K562 (cell line): ENCODE measurements around the gene GALNT18. TPM values are rescaled to one million over a fixed set of nuclear protein-coding genes. Genes with fewer than 3 reads are reported as not detected.

Experiments used
- ATAC-seq: fragments of 200-7000 bp; cut with Tn5 transposase; 3 replicates; pipeline ENCODE4 v1.9.1; 2020; ENCODE audit warnings: moderate library complexity
- BruUV-seq: library from RNA; stranded (reverse); fragments of 400-500 nt; replicated peaks from 2 replicates; lab custom pipeline; 2021; lab: Mats Ljungman, UMichigan
- CTCF ChIA-PET: fragments of 300-600 bp; formaldehyde crosslinking; extraction: SDS; loops from one replicate; lab custom pipeline; 2021; ENCODE audit warnings: low intra/inter-chr PET ratio; lab: Yijun Ruan, JAX
- POLR2A ChIA-PET: fragments of 300-600, 350-650 bp; sonication (Branson Sonifier 250); formaldehyde crosslinking; extraction: SDS; loops from one replicate; lab custom pipeline; 2021; ENCODE audit warnings: antibody characterized with exemption, inconsistent platforms; lab: Yijun Ruan, JAX
- DNase-seq, 4 experiments: peaks; one replicate each; pipeline versions ENCODE4 v3.0.0 to v3.0.0-alpha.2; 2011 to 2018; ENCODE audit warnings: low spot score in 3 of 4, mixed read lengths in 3 of 4; ENCODE audit errors: extremely low read depth in 1 of 4
- FAIRE-seq: peaks from 2 replicates; lab custom pipeline; 2011; peaks lifted over from hg19 to GRCh38; lab: Jason Lieb, UNC
- H2AFZ ChIP-seq: 2 replicates; pipeline ENCODE4 v1.6.0; 2011; ENCODE audit warnings: low read depth, low read length, control low read depth, inconsistent platforms
- H3K27ac ChIP-seq: fragments of 200-600 bp; 3 replicates; pipeline ENCODE4 v1.8.0; 2011; ENCODE audit warnings: low read depth, mild to moderate bottlenecking, control low read depth, inconsistent platforms, low read length, moderate library complexity, mixed read lengths; ENCODE audit errors: extremely low read depth
- H3K27me3 ChIP-seq, 2 experiments: fragments of 300-600 bp in 1 of 2; 2 replicates in 1 of 2; 3 replicates in 1 of 2; pipeline versions ENCODE4 v1.6.0 to v1.8.0; 2011; ENCODE audit warnings: inconsistent platforms in 2 of 2, low read length in 2 of 2, mild to moderate bottlenecking in 1 of 2, mixed read lengths in 1 of 2, moderate library complexity in 1 of 2; ENCODE audit not compliant: control insufficient read depth in 2 of 2, insufficient read depth in 2 of 2
- H3K36me3 ChIP-seq: fragments of 300-600 bp; 3 replicates; pipeline ENCODE4 v1.8.0; 2011; ENCODE audit warnings: mild to moderate bottlenecking, low read length, inconsistent platforms; ENCODE audit not compliant: control insufficient read depth, insufficient read depth
- H3K4me1 ChIP-seq, 2 experiments: fragments of 200-600 bp in 1 of 2; replicated peaks in 1 of 2; 2 replicates in 1 of 2; 3 replicates in 1 of 2; pipeline versions ENCODE4 v1.5.1 to v1.8.0; 2011; ENCODE audit warnings: inconsistent platforms in 2 of 2, low read length in 2 of 2, mild to moderate bottlenecking in 1 of 2, mixed read lengths in 1 of 2, moderate library complexity in 1 of 2; ENCODE audit not compliant: control insufficient read depth in 2 of 2, insufficient read depth in 2 of 2
- H3K4me2 ChIP-seq: 2 replicates; pipeline ENCODE4 v1.6.1; 2011; ENCODE audit warnings: low read length, control low read depth, inconsistent platforms, mixed read lengths; ENCODE audit not compliant: insufficient read depth
- H3K4me3 ChIP-seq: fragments of 200-600 bp; sonication (generic), shearing (Covaris generic); 2 replicates; pipeline ENCODE4 v1.5.1; 2016; ENCODE audit warnings: control low read depth, inconsistent platforms
- H3K79me2 ChIP-seq: fragments of 200-600 bp; 3 replicates; pipeline ENCODE4 v1.8.0; 2011; ENCODE audit warnings: low read length, inconsistent platforms; ENCODE audit not compliant: control insufficient read depth, insufficient read depth
- H3K9ac ChIP-seq, 2 experiments: 2 replicates each; pipeline versions ENCODE4 v1.6.0 to v1.6.1; 2011; ENCODE audit warnings: low read depth in 2 of 2, low read length in 2 of 2, control low read depth in 1 of 2, inconsistent platforms in 1 of 2, mild to moderate bottlenecking in 1 of 2, mixed read lengths in 1 of 2; ENCODE audit not compliant: insufficient read depth in 1 of 2
- H3K9me1 ChIP-seq: one replicate; pipeline ENCODE4 v1.6.0; 2011; ENCODE audit warnings: inconsistent platforms, mild to moderate bottlenecking, low read length, moderate library complexity; ENCODE audit not compliant: control insufficient read depth, insufficient read depth
- H3K9me3 ChIP-seq: replicated peaks from 2 replicates; pipeline ENCODE4 v1.5.1; 2011; ENCODE audit warnings: low read depth, low read length, inconsistent platforms; ENCODE audit not compliant: control insufficient read depth, insufficient read depth
- H4K20me1 ChIP-seq: replicated peaks from 2 replicates; pipeline ENCODE4 v1.6.1; 2011; ENCODE audit warnings: low read length, inconsistent platforms, mixed read lengths; ENCODE audit not compliant: control insufficient read depth, insufficient read depth
- CBFA2T3 ChIP-seq: fragments of 450-650 bp; IDR thresholded peaks from 2 replicates; pipeline ENCODE4 v1.6.1; 2017
- CBX8 ChIP-seq: fragments of 200-600 bp; sonication (generic); IDR thresholded peaks from 2 replicates; pipeline ENCODE4 v1.6.1; 2012; ENCODE audit warnings: borderline replicate concordance, mixed run types, low read depth, mild to moderate bottlenecking, moderate library complexity, mixed read lengths, low read length, control low read depth, inconsistent platforms; ENCODE audit not compliant: poor library complexity, severe bottlenecking; ENCODE audit errors: extremely low read depth
- CHD2 ChIP-seq: IDR thresholded peaks from 2 replicates; pipeline ENCODE4 v1.6.1; 2011; ENCODE audit warnings: low read depth, low read length
- FOXJ3 ChIP-seq: sonication (generic); formaldehyde crosslinking; IDR thresholded peaks from 2 replicates; pipeline ENCODE4 v1.4.0; 2020; ENCODE audit warnings: mild to moderate bottlenecking, missing genetic modification reagents
- HDAC2 ChIP-seq: fragments of 450-650 bp; IDR thresholded peaks from 2 replicates; pipeline ENCODE4 v1.6.1; 2016; ENCODE audit warnings: mild to moderate bottlenecking
- KDM5B ChIP-seq: fragments of 200-600 bp; sonication (generic); IDR thresholded peaks from 2 replicates; pipeline ENCODE4 v1.6.1; 2012; ENCODE audit warnings: low read depth, mild to moderate bottlenecking, moderate library complexity, low read length, control low read depth, inconsistent platforms; ENCODE audit not compliant: insufficient replicate concordance
- MAFK ChIP-seq: IDR thresholded peaks from 2 replicates; pipeline ENCODE4 v1.6.1; 2011; ENCODE audit warnings: low read length, improper control_type of control experiment
- MCM5 ChIP-seq: fragments of 450-650 bp; IDR thresholded peaks from 2 replicates; pipeline ENCODE4 v1.6.1; 2016; ENCODE audit warnings: low read depth
- MEF2A ChIP-seq: IDR thresholded peaks from 2 replicates; pipeline ENCODE4 v1.6.1; 2011; ENCODE audit warnings: low read depth, mild to moderate bottlenecking, low read length, moderate library complexity; ENCODE audit not compliant: control insufficient read depth
- NCOR1 ChIP-seq: fragments of 450-650 bp; IDR thresholded peaks from 2 replicates; pipeline ENCODE4 v1.6.1; 2016; ENCODE audit warnings: mild to moderate bottlenecking, moderate library complexity
- PATZ1 ChIP-seq: fragments of 250-450 bp; sonication (Bioruptor Pico); IDR thresholded peaks from 2 replicates; pipeline ENCODE4 v1.5.0; 2020; ENCODE audit warnings: mild to moderate bottlenecking, borderline replicate concordance
- SETDB1 ChIP-seq: IDR thresholded peaks from one replicate; pipeline ENCODE4 v1.6.1; 2012; ENCODE audit warnings: low read length, control low read depth, inconsistent platforms
- SP1 ChIP-seq: sonication (generic); formaldehyde crosslinking; IDR thresholded peaks from 2 replicates; pipeline ENCODE4 v1.8.1; 2022; ENCODE audit warnings: mild to moderate bottlenecking, missing genetic modification reagents
- SRSF7 ChIP-seq: fragments of 200-400 bp; formaldehyde crosslinking; optimal IDR thresholded peaks from 2 replicates; pipeline ENCODE3; 2017; ENCODE audit warnings: mild to moderate bottlenecking, low read depth, low read length
- ZNF280A ChIP-seq: fragments of 450-650 bp; IDR thresholded peaks from 2 replicates; pipeline ENCODE4 v1.6.1; 2018; ENCODE audit warnings: mild to moderate bottlenecking, low read depth; ENCODE audit not compliant: partially characterized antibody
- ZNF780A ChIP-seq: fragments of 250-450 bp; sonication (Bioruptor Pico); IDR thresholded peaks from 2 replicates; pipeline ENCODE4 v1.5.0; 2021; ENCODE audit warnings: mild to moderate bottlenecking
- WGBS: fragments of 100-300 bp; shearing (Covaris generic); methylation state at CpG from one replicate; pipeline ENCODE4 v1.1.6; 2016; ENCODE audit warnings: low coverage, mixed read lengths; ENCODE audit not compliant: insufficient coverage; ENCODE audit errors: missing lambda C conversion rate; 5-methylcytosine and 5-hydroxymethylcytosine counted together
- in situ Hi-C: fragments of 300-500 bp; cut with MboI; formaldehyde crosslinking; loops from 4 replicates; pipeline ENCODE4 v1.15.0; 2018; ENCODE audit warnings: inconsistent platforms, mixed read lengths
- intact Hi-C: fragments of 100-400 bp; cut with micrococcal nuclease; formaldehyde crosslinking; loops from 2 replicates; pipeline ENCODE4 v1.14.2; 2022
- polyA plus RNA-seq, 8 experiments: library from polyadenylated mRNA; depleted of rRNA in 4 of 8; stranded (reverse) in 5 of 8; unstranded in 3 of 8; fragments of >200 nt; fragmentation: Nextera tagmentation in 2 of 8; fragmentation: Illumina TruSeq in 1 of 8; extraction: Ambion mirVana in 2 of 8; extraction: Trizol in 1 of 8; gene quantifications; 2 replicates each; pipeline versions ENCODE4 v1.2.1 to v1.2.3, GENCODE V29; 2011 to 2014; ENCODE audit warnings: inconsistent platforms in 1 of 8, missing spikeins in 1 of 8
- total RNA-seq, 7 experiments: library from RNA; depleted of rRNA in 6 of 7; stranded (reverse); fragments of >200 nt in 6 of 7; fragmentation: Illumina TruSeq in 2 of 7; extraction: Trizol in 2 of 7; gene quantifications; 2 replicates each; pipeline versions ENCODE4 v1.2.1 to v1.2.3, GENCODE V29; 2011 to 2021; ENCODE audit warnings: low replicate concordance in 1 of 7

The GALNT18 gene
- total and polyA plus RNA-seq, 9 of the 15 experiments (the other 6 are each of a cell fraction or from before 2014, with no cell fraction given), result not detected

- Histone ChIP-seq H3K27ac (no peak overlapping the region), H3K36me3 (no peaks in the 10 kb centered on the region), H3K4me3 (no peak overlapping the region), H3K79me2 (no peaks in the 10 kb centered on the region), H3K4me2 (no peak overlapping the region), H3K9ac (no peak overlapping the region), H3K9me1 (no peaks in the 10 kb centered on the region), H3K9me3 (no peaks in the 10 kb centered on the region), H4K20me1 (peaks cover 4% of the 10 kb centered on the region; the same call in 1 of the 2 replicates), H2AFZ (no peak overlapping the region), H3K4me1 (no peaks in the 10 kb centered on the region), H3K27me3 (peaks cover 2 to 19% of the 10 kb centered on the region in 2 experiments; a peak in 4 of 5 replicates)
- POLR2A ChIA-PET, result interaction anchor here (0.7 to 1.7 kb wide), 2 partner anchors 10 to 184 kb away, joined by 3 to 4 read pairs; no protein-coding TSS in a partner anchor
- no peak for ATAC-seq
- BruUV-seq, result no TSS peak
- CTCF ChIA-PET, result no interaction called here
- intact Hi-C loops, result no loop called here
- in situ Hi-C loops, result no loop called here
- 0% methylated on average over 4 of the region's 4 CpGs for WGBS
- no peak for FAIRE-seq
- no peak for DNase-seq
- TF ChIP-seq MEF2A, result no peak
- TF ChIP-seq HDAC2, result no peak
- no peak for TF ChIP-seq CBFA2T3
- no peak for TF ChIP-seq CBX8
- no peak for TF ChIP-seq SP1 (CRISPR knock-in tag)
- no peak for TF ChIP-seq FOXJ3 (CRISPR knock-in tag)
- TF ChIP-seq MAFK, result no peak
- no peak for TF ChIP-seq NCOR1
- no peak for TF ChIP-seq ZNF780A
- no peak for TF ChIP-seq SRSF7
- no peak for TF ChIP-seq MCM5
- TF ChIP-seq ZNF280A, result no peak
- no peak for TF ChIP-seq SETDB1
- TF ChIP-seq CHD2, result no peak
- TF ChIP-seq PATZ1, result no peak
- TF ChIP-seq KDM5B, result no peak
Measured at GRCh38 chr11:11534981-11535380, 86.8 kb downstream of the GALNT18 start.
